ENCODE data around the gene ACKR4.
"Not testable (repeated sequence)": the region's sequence is repeated elsewhere in the genome, so short reads cannot be mapped to it uniquely, and the experiment has no call there.

Gene ACKR4

DNA sequence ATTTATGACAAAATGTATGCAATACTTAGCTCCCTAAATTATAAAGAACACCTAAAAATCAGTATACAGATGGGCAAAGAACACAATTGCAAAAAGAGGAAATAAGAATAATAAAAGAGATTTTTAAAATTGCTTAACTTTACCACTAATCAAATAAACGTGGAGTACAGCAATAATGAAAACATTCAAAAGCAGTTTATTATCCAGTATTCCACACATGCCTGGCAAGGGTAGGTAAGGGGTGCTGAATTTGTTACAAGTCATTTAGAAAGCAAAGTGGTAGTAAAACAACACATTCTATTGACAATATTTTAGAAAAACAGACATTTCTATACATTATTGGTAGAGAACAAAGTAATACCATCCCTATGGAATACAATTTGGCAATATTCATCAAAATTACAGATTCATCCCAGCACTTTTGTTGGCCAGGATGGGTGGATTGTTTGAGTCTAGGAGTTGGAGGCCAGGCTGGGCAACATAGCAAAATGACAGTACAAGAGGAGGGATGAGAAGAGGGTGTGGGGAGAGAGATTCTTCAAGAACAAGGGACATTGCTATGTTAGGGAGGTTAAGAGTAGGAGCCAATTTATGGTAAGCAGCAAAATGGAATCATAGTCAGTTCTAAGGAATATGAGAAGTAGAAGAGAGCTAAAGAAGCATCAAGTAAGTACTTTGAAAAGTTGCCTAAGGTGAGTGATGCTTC lies 3.7 kb upstream of the ACKR4 start:
- Histone ChIP-seq H3K27ac (no peak overlapping the region), H3K9me3 (no peaks in the 10 kb centered on the region), H3K4me3 (no peak overlapping the region), H3K27me3 (no peaks in the 10 kb centered on the region), H3K9ac (no peak overlapping the region), H3K4me1 (no peaks in the 10 kb centered on the region), H4K20me1 (no peaks in the 10 kb centered on the region), H3K36me3 (peaks cover 12% of the 10 kb centered on the region), H3K4me2 (no peak overlapping the region)
- no peak for TF ChIP-seq Cebpa-rat (IDR thresholded peaks at IDR 0.05)

DNA sequence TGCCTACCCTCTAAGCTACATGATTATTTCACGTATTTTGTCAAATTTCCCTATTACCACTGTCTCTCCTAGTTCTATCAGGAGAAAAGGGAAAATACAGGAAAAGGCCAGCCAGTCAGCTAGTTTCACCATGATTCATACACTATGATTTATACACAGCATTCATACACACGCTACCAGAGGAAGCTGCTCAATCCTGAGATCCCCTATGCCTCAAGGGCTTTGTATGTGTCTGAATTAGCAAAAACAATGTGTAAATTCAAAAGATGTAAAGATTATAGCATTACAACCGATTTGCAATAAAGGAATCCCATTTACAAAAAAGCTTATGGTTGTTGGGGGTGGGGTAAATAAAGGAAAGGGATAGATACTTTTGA lies 3.1 kb upstream of the ACKR4 start:
- no peak overlapping the region for H3K4me2 ChIP-seq
- H3K27ac ChIP-seq, result no peak overlapping the region
- H3K9ac ChIP-seq, result no peak overlapping the region
- no peaks in the 10 kb centered on the region for H4K20me1 ChIP-seq
- no peaks in the 10 kb centered on the region for H3K4me1 ChIP-seq
- no peak for TF ChIP-seq Cebpa-rat (IDR thresholded peaks at IDR 0.05)
- no peaks in the 10 kb centered on the region for H3K9me3 ChIP-seq
- no peak overlapping the region for H3K4me3 ChIP-seq
- peaks cover 18% of the 10 kb centered on the region for H3K36me3 ChIP-seq
- H3K27me3 ChIP-seq, result no peaks in the 10 kb centered on the region

DNA sequence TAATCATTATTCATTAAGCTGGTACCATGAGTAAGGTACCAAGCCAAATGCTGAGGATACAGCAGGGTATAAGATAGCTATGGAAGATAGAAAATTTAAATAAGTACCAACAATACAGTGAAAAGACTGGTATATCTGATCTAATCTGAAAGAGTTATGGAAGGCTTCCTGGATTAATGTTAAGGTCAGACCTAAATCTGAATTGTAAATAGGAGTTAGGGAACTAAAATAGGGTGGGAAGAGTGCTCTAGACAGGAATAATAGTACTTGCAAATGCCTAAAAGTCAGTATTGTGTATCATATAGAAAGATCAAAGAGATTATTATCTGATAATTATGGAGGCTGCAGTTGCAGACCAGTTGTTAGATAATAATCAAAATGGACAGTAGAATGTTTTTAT lies 2.6 kb upstream of the ACKR4 start:
- H3K4me1 ChIP-seq, result no peaks in the 10 kb centered on the region
- no peak for TF ChIP-seq Cebpa-rat (IDR thresholded peaks at IDR 0.05)
- H3K4me2 ChIP-seq, result no peak overlapping the region
- H3K4me3 ChIP-seq, result no peak overlapping the region
- no peaks in the 10 kb centered on the region for H4K20me1 ChIP-seq
- no peaks in the 10 kb centered on the region for H3K27me3 ChIP-seq
- no peak overlapping the region for H3K27ac ChIP-seq
- no peaks in the 10 kb centered on the region for H3K9me3 ChIP-seq
- H3K9ac ChIP-seq, result no peak overlapping the region
- peaks cover 21% of the 10 kb centered on the region for H3K36me3 ChIP-seq

GRCh38 chr3:132595014-132595413 lies 2.1 kb upstream of the ACKR4 start:
- no peaks in the 10 kb centered on the region for H3K27me3 ChIP-seq
- no peak for TF ChIP-seq Cebpa-rat (IDR thresholded peaks at IDR 0.05)
- H3K9me3 ChIP-seq, result no peaks in the 10 kb centered on the region
- H4K20me1 ChIP-seq, result no peaks in the 10 kb centered on the region
- H3K9ac ChIP-seq, result no peak overlapping the region
- H3K4me3 ChIP-seq, result no peak overlapping the region
- H3K27ac ChIP-seq, result no peak overlapping the region
- H3K36me3 ChIP-seq, result peaks cover 19% of the 10 kb centered on the region
- no peak overlapping the region for H3K4me2 ChIP-seq
- H3K4me1 ChIP-seq, result no peaks in the 10 kb centered on the region

GRCh38 chr3:132596326-132596725 lies 744 bp upstream of the ACKR4 start:
- H3K36me3 ChIP-seq, result peaks cover 15% of the 10 kb centered on the region
- H3K9ac ChIP-seq, result no peak overlapping the region
- no peaks in the 10 kb centered on the region for H3K9me3 ChIP-seq
- no peak overlapping the region for H3K27ac ChIP-seq
- H4K20me1 ChIP-seq, result no peaks in the 10 kb centered on the region
- H3K27me3 ChIP-seq, result no peaks in the 10 kb centered on the region
- H3K4me2 ChIP-seq, result no peak overlapping the region
- H3K4me1 ChIP-seq, result no peaks in the 10 kb centered on the region
- H3K4me3 ChIP-seq, result no peak overlapping the region
- no peak for TF ChIP-seq Cebpa-rat (IDR thresholded peaks at IDR 0.05)

GRCh38 chr3:132597660-132598059 lies 590 bp downstream of the ACKR4 start:
- no peaks in the 10 kb centered on the region for H3K9me3 ChIP-seq
- no peaks in the 10 kb centered on the region for H3K4me1 ChIP-seq
- H3K4me2 ChIP-seq, result no peak overlapping the region
- H3K27me3 ChIP-seq, result no peaks in the 10 kb centered on the region
- no peak overlapping the region for H3K9ac ChIP-seq
- no peak overlapping the region for H3K4me3 ChIP-seq
- H3K36me3 ChIP-seq, result peaks cover 16% of the 10 kb centered on the region
- TF ChIP-seq Cebpa-rat (IDR thresholded peaks at IDR 0.05), result no peak
- no peak overlapping the region for H3K27ac ChIP-seq
- no peaks in the 10 kb centered on the region for H4K20me1 ChIP-seq

DNA sequence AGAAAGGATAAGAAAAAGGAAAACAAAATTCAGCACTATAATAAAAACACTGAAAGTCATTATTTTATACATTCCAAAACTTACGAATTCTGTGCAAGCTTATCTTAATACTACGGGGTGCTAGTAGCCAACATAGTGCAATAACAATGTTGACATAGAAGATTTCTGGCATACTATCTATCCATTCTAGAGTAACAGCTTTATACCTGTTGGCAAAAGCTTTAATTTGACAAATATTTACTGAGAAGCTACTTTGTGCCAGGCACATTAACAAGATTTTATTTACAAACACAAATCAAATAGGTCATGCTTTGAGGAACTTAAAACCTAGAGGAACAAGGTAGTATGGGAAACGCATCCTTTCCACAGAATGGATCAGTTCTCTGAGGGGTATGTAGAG lies 1.1 kb downstream of the ACKR4 start:
- H3K27ac ChIP-seq, result no peak overlapping the region
- no peaks in the 10 kb centered on the region for H3K27me3 ChIP-seq
- no peak overlapping the region for H3K4me2 ChIP-seq
- H4K20me1 ChIP-seq, result no peaks in the 10 kb centered on the region
- no peak overlapping the region for H3K4me3 ChIP-seq
- H3K36me3 ChIP-seq, result peaks cover 21% of the 10 kb centered on the region
- no peaks in the 10 kb centered on the region for H3K4me1 ChIP-seq
- no peaks in the 10 kb centered on the region for H3K9me3 ChIP-seq
- no peak for TF ChIP-seq Cebpa-rat (IDR thresholded peaks at IDR 0.05)
- no peak overlapping the region for H3K9ac ChIP-seq

DNA sequence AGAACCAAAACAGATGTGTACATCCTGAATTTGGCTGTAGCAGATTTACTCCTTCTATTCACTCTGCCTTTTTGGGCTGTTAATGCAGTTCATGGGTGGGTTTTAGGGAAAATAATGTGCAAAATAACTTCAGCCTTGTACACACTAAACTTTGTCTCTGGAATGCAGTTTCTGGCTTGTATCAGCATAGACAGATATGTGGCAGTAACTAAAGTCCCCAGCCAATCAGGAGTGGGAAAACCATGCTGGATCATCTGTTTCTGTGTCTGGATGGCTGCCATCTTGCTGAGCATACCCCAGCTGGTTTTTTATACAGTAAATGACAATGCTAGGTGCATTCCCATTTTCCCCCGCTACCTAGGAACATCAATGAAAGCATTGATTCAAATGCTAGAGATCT lies 3.5 kb downstream of the ACKR4 start:
- not testable (repeated sequence) for H3K9ac ChIP-seq, H4K20me1 ChIP-seq, H3K27me3 ChIP-seq, H3K4me3 ChIP-seq, H3K4me2 ChIP-seq, H3K27ac ChIP-seq, H3K9me3 ChIP-seq, H3K4me1 ChIP-seq
- H3K36me3 ChIP-seq, result peaks cover 24% of the 10 kb centered on the region

DNA sequence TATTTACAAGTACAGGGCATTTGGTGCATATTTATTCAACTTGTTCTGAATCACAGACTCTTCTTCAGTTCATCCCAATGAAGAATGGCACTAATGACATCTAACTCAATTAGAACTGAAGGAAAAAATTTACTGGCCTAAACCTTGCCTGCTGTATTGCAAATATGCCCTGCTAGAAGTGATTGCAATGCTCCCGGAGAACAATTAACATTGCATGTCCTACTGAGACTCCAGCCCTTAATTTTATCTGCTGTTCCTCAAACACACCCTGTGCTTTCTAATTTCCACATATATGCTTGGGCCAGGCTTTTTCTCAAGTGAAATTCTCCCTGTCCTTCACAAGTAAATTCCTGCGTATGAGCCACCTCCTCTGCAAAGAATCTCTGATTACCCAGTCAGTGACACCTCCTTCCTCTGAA lies 8.3 kb downstream of the ACKR4 start:
- Histone ChIP-seq H3K36me3 (peaks cover 15% of the 10 kb centered on the region), H3K4me3 (no peak overlapping the region), H4K20me1 (no peaks in the 10 kb centered on the region), H3K27ac (no peak overlapping the region), H3K9me3 (no peaks in the 10 kb centered on the region), H3K9ac (no peak overlapping the region), H3K4me2 (no peak overlapping the region), H3K27me3 (no peaks in the 10 kb centered on the region), H3K4me1 (no peaks in the 10 kb centered on the region)
- TF ChIP-seq Cebpa-rat (IDR thresholded peaks at IDR 0.05), result no peak

GRCh38 chr3:132606085-132606484 lies 9.0 kb downstream of the ACKR4 start:
- TF ChIP-seq Cebpa-rat (IDR thresholded peaks at IDR 0.05), result no peak
- H3K4me2 ChIP-seq, result no peak overlapping the region
- H4K20me1 ChIP-seq, result no peaks in the 10 kb centered on the region
- H3K9me3 ChIP-seq, result no peaks in the 10 kb centered on the region
- H3K27ac ChIP-seq, result no peak overlapping the region
- H3K9ac ChIP-seq, result no peak overlapping the region
- H3K27me3 ChIP-seq, result no peaks in the 10 kb centered on the region
- peaks cover 15% of the 10 kb centered on the region for H3K36me3 ChIP-seq
- no peaks in the 10 kb centered on the region for H3K4me1 ChIP-seq
- H3K4me3 ChIP-seq, result no peak overlapping the region

- H4K20me1 ChIP-seq, H3K27ac ChIP-seq, H3K4me3 ChIP-seq, H3K4me1 ChIP-seq, H3K27me3 ChIP-seq, H3K9me3 ChIP-seq, H3K9ac ChIP-seq, H3K4me2 ChIP-seq: not testable (repeated sequence)
- peaks cover 15% of the 10 kb centered on the region for H3K36me3 ChIP-seq
Observed at GRCh38 chr3:132606620-132607019, 9.6 kb downstream of the ACKR4 start.

GRCh38 chr3:132615301-132615700 lies 18.2 kb downstream of the ACKR4 start:
- not testable (repeated sequence) for H3K4me2 ChIP-seq, H3K9ac ChIP-seq

More at GRCh38 chr3:132615301-132615700, 18.2 kb downstream of the ACKR4 start:
- not testable (repeated sequence) for H3K4me3 ChIP-seq, H3K27me3 ChIP-seq, H3K27ac ChIP-seq, H3K4me1 ChIP-seq, H4K20me1 ChIP-seq, H3K9me3 ChIP-seq
- peaks cover 17% of the 10 kb centered on the region for H3K36me3 ChIP-seq

All from BLaER1 (cell line).